GM23338 (cell line): ENCODE data around the gene ZFHX3.

ENCODE experiments used
- CREB1 ChIP-seq: fragments of 250-450 bp; sonication (Bioruptor Pico); IDR thresholded peaks from 2 replicates; pipeline ENCODE4 v1.5.0; 2020; ENCODE audit warnings: low read depth, mild to moderate bottlenecking, moderate library complexity
- EZH2 ChIP-seq: fragments of 200-600 bp; sonication (generic); IDR thresholded peaks from one replicate; pipeline ENCODE4 v1.8.0; 2017; ENCODE audit warnings: antibody characterized with exemption, mild to moderate bottlenecking, low read depth; ENCODE audit not compliant: unreplicated experiment
- EZH2phosphoT487 ChIP-seq: fragments of 200-600 bp; sonication (generic); IDR thresholded peaks from one replicate; pipeline ENCODE4 v1.8.1; 2018; ENCODE audit warnings: antibody characterized with exemption; ENCODE audit not compliant: unreplicated experiment
- JUNB ChIP-seq: IDR thresholded peaks from one replicate; pipeline ENCODE4 v1.6.1; 2016; ENCODE audit warnings: antibody characterized with exemption; ENCODE audit not compliant: unreplicated experiment
- NANOG ChIP-seq: IDR thresholded peaks from 2 replicates; pipeline ENCODE4 v1.6.1; 2016; ENCODE audit warnings: antibody characterized with exemption, borderline replicate concordance
- POLR2AphosphoS5 ChIP-seq: IDR thresholded peaks from 2 replicates; pipeline ENCODE4 v1.6.1; 2016; ENCODE audit warnings: antibody characterized with exemption, low read depth
- STAT1 ChIP-seq: IDR thresholded peaks from one replicate; pipeline ENCODE4 v1.6.1; 2016; ENCODE audit warnings: antibody characterized with exemption; ENCODE audit not compliant: unreplicated experiment
- ZNF114 ChIP-seq: fragments of 250-450 bp; sonication (Bioruptor Pico); IDR thresholded peaks from 2 replicates; pipeline ENCODE4 v1.5.0; 2020; ENCODE audit warnings: mild to moderate bottlenecking, moderate library complexity
- ZNF331 ChIP-seq: fragments of 250-450 bp; sonication (Bioruptor Pico); IDR thresholded peaks from 2 replicates; pipeline ENCODE4 v1.5.0; 2020; ENCODE audit warnings: low read depth, mild to moderate bottlenecking, moderate library complexity
- TF ChIP-seq, protein P1 (sequence below), 2 experiments: fragments of 200-600 bp in 1 of 2; sonication (generic) in 1 of 2; conservative IDR thresholded peaks; 2 replicates each; pipeline versions ENCODE4 v1.5.1 to v1.6.1; 2016 to 2017; ENCODE audit warnings: antibody characterized with exemption in 2 of 2, low read depth in 2 of 2, mild to moderate bottlenecking in 2 of 2, moderate library complexity in 1 of 2
- TF ChIP-seq, protein P2 (sequence below): fragments of 250-450 bp; sonication (Bioruptor Pico); IDR thresholded peaks from 2 replicates; pipeline ENCODE4 v1.5.0; 2020; ENCODE audit warnings: mild to moderate bottlenecking, moderate library complexity
- TF ChIP-seq, protein P3 (sequence below): IDR thresholded peaks from one replicate; pipeline ENCODE4 v1.6.1; 2018; ENCODE audit warnings: antibody characterized with exemption; ENCODE audit not compliant: unreplicated experiment
- TF ChIP-seq, protein P4 (sequence below): IDR thresholded peaks from 2 replicates; pipeline ENCODE4 v1.6.1; 2016; ENCODE audit warnings: antibody characterized with exemption

DNA sequence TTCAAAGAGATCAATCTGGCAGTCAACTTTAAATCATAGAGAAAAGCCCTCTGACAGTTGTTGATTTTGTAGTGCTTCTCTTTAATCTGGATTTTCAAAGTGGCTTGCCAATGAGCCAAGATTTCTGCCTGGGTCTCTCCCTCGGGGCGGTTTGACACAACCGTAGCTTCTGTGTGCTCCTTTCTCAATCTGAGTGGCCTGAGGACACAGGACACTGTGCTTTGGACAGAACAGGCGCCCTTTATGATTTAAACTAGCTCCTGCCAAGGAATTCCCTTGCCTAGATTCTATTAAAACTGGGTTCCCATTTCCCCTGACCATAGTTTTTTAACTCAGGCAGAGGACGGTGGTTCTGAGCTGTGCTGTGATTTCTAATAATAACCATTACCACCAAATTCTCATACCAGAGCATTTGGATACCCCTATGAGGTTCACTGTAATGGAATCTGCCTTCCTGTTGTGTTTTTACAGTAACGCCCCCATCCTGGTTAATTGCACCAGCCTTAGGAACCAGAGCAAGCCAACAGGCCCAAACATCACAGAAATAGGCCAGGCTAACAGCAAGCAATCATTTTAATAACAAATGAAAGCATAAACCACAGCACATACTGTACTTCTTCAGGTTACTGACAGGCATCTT, 4.0 kb downstream of the ZFHX3 start:
- TF ChIP-seq, protein P1, sequence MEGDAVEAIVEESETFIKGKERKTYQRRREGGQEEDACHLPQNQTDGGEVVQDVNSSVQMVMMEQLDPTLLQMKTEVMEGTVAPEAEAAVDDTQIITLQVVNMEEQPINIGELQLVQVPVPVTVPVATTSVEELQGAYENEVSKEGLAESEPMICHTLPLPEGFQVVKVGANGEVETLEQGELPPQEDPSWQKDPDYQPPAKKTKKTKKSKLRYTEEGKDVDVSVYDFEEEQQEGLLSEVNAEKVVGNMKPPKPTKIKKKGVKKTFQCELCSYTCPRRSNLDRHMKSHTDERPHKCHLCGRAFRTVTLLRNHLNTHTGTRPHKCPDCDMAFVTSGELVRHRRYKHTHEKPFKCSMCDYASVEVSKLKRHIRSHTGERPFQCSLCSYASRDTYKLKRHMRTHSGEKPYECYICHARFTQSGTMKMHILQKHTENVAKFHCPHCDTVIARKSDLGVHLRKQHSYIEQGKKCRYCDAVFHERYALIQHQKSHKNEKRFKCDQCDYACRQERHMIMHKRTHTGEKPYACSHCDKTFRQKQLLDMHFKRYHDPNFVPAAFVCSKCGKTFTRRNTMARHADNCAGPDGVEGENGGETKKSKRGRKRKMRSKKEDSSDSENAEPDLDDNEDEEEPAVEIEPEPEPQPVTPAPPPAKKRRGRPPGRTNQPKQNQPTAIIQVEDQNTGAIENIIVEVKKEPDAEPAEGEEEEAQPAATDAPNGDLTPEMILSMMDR (conservative IDR thresholded peaks at IDR 0.05; ENCODE audit: low read depth in 2 of 2) = no peak
- no peak for TF ChIP-seq EZH2
- no peak for TF ChIP-seq EZH2phosphoT487
- no peak for TF ChIP-seq POLR2AphosphoS5
- TF ChIP-seq CREB1 (CRISPR knock-in tag) = no peak
- no peak for TF ChIP-seq ZNF114 (CRISPR knock-in tag)
- TF ChIP-seq, protein P2, sequence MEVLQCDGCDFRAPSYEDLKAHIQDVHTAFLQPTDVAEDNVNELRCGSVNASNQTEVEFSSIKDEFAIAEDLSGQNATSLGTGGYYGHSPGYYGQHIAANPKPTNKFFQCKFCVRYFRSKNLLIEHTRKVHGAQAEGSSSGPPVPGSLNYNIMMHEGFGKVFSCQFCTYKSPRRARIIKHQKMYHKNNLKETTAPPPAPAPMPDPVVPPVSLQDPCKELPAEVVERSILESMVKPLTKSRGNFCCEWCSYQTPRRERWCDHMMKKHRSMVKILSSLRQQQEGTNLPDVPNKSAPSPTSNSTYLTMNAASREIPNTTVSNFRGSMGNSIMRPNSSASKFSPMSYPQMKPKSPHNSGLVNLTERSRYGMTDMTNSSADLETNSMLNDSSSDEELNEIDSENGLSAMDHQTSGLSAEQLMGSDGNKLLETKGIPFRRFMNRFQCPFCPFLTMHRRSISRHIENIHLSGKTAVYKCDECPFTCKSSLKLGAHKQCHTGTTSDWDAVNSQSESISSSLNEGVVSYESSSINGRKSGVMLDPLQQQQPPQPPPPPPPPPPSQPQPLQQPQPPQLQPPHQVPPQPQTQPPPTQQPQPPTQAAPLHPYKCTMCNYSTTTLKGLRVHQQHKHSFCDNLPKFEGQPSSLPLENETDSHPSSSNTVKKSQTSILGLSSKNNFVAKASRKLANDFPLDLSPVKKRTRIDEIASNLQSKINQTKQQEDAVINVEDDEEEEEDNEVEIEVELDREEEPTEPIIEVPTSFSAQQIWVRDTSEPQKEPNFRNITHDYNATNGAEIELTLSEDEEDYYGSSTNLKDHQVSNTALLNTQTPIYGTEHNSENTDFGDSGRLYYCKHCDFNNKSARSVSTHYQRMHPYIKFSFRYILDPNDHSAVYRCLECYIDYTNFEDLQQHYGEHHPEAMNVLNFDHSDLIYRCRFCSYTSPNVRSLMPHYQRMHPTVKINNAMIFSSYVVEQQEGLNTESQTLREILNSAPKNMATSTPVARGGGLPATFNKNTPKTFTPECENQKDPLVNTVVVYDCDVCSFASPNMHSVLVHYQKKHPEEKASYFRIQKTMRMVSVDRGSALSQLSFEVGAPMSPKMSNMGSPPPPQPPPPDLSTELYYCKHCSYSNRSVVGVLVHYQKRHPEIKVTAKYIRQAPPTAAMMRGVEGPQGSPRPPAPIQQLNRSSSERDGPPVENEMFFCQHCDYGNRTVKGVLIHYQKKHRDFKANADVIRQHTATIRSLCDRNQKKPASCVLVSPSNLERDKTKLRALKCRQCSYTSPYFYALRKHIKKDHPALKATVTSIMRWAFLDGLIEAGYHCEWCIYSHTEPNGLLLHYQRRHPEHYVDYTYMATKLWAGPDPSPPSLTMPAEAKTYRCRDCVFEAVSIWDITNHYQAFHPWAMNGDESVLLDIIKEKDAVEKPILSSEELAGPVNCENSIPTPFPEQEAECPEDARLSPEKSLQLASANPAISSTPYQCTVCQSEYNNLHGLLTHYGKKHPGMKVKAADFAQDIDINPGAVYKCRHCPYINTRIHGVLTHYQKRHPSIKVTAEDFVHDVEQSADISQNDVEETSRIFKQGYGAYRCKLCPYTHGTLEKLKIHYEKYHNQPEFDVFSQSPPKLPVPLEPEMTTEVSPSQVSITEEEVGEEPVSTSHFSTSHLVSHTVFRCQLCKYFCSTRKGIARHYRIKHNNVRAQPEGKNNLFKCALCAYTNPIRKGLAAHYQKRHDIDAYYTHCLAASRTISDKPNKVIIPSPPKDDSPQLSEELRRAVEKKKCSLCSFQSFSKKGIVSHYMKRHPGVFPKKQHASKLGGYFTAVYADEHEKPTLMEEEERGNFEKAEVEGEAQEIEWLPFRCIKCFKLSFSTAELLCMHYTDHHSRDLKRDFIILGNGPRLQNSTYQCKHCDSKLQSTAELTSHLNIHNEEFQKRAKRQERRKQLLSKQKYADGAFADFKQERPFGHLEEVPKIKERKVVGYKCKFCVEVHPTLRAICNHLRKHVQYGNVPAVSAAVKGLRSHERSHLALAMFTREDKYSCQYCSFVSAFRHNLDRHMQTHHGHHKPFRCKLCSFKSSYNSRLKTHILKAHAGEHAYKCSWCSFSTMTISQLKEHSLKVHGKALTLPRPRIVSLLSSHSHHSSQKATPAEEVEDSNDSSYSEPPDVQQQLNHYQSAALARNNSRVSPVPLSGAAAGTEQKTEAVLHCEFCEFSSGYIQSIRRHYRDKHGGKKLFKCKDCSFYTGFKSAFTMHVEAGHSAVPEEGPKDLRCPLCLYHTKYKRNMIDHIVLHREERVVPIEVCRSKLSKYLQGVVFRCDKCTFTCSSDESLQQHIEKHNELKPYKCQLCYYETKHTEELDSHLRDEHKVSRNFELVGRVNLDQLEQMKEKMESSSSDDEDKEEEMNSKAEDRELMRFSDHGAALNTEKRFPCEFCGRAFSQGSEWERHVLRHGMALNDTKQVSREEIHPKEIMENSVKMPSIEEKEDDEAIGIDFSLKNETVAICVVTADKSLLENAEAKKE (CRISPR knock-in tag) = no peak
- TF ChIP-seq, protein P3, sequence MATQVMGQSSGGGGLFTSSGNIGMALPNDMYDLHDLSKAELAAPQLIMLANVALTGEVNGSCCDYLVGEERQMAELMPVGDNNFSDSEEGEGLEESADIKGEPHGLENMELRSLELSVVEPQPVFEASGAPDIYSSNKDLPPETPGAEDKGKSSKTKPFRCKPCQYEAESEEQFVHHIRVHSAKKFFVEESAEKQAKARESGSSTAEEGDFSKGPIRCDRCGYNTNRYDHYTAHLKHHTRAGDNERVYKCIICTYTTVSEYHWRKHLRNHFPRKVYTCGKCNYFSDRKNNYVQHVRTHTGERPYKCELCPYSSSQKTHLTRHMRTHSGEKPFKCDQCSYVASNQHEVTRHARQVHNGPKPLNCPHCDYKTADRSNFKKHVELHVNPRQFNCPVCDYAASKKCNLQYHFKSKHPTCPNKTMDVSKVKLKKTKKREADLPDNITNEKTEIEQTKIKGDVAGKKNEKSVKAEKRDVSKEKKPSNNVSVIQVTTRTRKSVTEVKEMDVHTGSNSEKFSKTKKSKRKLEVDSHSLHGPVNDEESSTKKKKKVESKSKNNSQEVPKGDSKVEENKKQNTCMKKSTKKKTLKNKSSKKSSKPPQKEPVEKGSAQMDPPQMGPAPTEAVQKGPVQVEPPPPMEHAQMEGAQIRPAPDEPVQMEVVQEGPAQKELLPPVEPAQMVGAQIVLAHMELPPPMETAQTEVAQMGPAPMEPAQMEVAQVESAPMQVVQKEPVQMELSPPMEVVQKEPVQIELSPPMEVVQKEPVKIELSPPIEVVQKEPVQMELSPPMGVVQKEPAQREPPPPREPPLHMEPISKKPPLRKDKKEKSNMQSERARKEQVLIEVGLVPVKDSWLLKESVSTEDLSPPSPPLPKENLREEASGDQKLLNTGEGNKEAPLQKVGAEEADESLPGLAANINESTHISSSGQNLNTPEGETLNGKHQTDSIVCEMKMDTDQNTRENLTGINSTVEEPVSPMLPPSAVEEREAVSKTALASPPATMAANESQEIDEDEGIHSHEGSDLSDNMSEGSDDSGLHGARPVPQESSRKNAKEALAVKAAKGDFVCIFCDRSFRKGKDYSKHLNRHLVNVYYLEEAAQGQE = no peak
- no peak for TF ChIP-seq JUNB
- no peak for TF ChIP-seq ZNF331 (CRISPR knock-in tag)
- TF ChIP-seq, protein P4, sequence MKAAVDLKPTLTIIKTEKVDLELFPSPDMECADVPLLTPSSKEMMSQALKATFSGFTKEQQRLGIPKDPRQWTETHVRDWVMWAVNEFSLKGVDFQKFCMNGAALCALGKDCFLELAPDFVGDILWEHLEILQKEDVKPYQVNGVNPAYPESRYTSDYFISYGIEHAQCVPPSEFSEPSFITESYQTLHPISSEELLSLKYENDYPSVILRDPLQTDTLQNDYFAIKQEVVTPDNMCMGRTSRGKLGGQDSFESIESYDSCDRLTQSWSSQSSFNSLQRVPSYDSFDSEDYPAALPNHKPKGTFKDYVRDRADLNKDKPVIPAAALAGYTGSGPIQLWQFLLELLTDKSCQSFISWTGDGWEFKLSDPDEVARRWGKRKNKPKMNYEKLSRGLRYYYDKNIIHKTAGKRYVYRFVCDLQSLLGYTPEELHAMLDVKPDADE = no peak
- no peak for TF ChIP-seq STAT1
- no peak for TF ChIP-seq NANOG
